Iris pigment epithelial cell (primary cell): ENCODE data around the gene MGAT5.

Experiments
- DNase-seq: peaks from one replicate; pipeline ENCODE4 v3.0.0-alpha.2; 2011; ENCODE audit warnings: low read depth

MGAT5 gene

DNA sequence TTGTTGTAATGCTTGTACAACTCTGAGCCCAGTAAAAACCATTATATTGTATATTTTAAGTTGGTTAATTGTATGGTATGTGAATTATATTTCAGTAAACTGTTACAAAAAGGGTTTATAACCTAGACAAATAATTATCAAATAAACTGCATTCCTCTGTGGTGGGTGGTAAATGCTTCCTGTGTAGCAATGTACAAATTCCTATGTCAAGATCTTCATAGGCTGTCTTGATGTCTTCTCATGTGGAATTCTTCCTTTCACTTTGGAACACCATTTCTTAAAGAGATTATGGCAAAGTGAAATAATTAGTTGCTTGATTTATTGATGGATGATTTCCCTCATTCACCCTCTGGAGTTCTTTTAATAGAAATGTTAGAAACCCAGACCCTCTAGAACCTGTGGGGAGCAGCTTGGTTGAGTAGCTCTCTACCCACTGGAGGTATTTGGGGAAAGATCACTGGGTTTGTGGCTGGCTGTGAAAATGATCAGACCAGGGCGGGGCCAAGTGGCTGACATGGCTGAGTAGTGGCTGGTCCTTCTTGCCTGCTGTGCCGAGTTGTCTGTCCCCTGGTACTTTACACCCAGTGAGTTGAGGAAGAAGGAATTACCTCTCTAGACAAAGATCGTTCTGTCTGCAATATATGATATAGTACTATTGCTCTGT is 22.4 kb upstream of the MGAT5 start:
- DNase-seq, result peak; percentile 59

DNA sequence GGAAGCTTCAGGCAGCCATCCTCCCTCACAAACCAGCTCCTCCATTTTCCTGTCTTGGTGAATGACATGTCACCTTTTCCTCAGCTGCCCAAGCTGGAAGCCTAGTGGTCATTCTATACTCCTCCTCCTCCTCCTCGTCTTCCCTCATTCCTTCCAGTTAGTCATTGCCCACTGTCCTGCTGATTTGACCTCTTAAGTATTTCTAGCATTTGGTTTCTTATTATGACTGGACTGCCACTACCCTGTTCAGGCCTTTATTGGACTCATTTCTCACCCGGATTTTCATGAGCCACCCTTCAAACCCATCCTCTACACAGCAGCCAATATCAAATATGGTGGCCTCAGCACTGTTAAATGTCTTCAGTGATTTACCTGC is 21.9 kb upstream of the MGAT5 start:
- peak; percentile 82 for DNase-seq

DNA sequence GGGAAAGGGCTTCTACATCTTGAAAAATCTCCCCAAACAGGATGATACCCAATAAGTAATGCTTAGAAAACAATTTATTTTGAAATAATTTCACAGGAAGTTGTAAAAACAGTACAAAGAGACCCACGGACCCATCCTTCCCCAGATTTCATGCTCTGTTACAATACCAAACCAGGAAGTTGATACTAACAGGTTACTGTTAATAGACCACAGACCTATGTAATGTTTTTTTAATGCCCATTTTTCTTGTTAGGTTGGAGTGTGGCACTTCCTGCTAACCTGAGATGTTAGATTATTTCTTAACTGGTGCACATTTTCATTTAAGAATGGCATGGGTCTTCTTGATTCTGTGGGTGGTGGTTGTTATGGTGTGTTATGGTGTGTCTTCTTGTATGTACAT is 21.4 kb upstream of the MGAT5 start:
- no peak for DNase-seq

DNA sequence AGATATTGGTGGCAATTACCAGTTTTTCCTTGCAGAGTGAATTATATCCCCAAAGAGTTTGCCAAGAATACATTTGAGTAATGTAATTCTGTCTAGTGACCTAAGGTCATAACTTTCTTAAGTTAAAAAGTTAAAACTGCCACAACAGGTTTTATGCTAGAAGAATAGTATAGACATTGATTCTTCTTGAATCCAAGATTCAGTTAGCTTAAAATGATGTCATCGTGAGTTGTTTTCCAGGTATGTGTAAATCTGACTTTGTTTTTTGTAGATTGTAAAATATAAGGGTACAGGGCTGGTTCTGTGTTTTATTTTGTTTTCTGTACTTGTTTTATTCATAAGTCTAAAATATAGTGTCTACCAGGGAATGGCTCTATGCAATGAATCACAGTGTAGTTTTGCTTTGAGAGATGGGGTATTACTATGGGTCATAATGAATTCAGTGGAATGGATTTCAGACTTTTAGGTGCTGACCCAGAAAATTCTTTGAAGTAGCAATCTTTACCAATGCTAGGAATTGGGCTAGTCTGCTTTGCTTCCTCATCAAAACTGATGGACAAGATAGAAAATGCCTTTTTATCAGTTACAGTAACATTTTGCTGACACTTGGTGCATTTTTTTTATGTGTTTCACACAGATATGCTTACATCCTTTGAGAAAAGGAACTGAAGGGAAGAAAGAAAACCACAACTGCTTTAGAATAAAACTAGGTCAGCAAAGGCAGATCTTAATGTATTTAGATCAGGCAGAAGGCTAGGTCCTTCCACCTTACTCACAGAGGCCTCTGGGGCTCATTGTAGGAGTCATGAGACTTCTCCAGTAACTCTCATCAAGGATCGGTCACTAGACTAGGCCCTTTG is 20.8 kb upstream of the MGAT5 start:
- DNase-seq, result peak; percentile 72

DNA sequence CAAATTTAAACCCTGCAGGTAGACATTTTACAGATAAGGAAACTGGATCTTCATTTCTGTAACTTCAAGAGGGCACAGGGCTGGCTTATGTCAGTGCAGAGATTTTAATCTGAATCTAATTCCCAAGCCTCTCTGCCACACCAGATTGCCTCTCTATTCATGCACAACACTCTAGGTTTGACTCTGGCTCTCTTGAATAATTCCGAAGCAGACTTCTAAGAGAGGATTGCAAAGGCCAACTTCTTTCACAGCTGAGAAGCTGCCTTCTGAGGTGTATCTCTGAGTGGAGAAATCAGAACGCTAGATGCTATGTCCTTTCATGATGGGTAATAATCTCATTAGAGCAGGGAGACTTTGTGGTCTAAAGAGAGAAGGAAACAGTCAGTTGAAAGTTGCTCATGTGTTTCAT is 20.1 kb upstream of the MGAT5 start:
- no peak for DNase-seq

DNA sequence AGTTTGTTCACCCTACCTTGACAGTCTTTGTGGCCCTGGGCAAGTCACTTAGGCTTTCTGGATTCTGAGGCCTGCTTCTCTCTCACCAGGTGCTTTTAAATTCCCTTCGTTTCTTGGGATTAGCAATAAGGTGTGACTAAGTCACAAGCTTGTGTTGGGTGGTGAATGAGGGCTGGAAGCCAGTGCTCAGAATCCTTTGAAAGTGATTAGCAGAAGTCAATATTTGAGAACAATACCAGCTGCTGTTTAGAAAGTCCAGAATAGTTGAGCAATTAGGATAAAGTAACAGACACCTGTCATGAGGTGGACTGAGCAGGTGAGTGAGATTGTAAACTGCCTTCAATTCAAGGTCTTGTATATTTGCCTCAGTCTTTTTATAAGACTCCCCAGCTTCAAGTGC is 19.3 kb upstream of the MGAT5 start:
- DNase-seq, result no peak

DNA sequence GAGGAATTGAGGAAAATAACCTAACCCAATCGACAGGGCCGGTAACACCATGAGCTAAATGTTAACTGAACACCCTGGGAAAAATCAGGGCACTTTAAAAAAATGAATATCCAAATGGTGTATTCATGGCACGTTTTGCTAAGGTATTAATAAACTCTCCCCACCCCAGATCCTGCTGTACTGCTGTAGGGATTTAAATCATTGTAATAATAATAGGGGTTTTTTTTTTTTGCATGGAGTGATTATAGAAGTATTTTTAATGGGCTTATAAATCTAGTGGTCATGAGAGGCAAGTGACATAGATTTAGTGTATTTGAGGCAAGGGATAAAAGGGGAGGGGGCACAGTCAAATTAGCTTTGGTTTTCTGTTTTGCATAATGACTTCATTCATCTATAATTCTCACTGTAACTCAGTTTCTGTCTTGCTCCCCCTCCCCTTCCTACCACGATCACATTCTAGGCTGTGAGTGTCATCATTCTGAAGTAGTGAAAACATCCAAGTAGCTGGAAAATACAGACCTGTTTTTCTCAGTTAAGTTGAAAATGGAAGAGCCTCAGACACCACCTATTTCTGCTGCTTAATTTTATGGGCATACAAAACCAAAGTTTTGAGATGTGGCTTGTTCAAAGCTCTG is 18.2 kb upstream of the MGAT5 start:
- peak; percentile 67 for DNase-seq

DNA sequence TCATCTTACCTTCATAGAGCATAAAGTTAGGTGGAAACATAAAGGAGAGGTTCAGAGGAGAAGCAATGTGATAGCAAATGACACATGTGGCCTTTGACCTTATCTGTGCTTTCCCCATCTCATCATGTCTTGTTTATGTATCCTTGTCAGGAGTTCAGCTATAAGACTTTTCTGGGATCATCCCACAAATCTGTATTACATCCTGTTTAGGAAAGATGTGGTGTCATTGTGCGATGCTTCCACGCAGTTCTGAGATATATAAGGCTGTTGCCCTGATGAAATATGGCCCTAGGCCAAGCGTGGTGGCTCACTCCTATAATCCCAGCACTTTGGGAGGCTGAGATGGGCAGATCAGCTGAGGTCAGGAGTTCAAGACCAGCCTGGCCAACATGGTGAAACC is 15.5 kb upstream of the MGAT5 start:
- DNase-seq, result peak; percentile 47

DNA sequence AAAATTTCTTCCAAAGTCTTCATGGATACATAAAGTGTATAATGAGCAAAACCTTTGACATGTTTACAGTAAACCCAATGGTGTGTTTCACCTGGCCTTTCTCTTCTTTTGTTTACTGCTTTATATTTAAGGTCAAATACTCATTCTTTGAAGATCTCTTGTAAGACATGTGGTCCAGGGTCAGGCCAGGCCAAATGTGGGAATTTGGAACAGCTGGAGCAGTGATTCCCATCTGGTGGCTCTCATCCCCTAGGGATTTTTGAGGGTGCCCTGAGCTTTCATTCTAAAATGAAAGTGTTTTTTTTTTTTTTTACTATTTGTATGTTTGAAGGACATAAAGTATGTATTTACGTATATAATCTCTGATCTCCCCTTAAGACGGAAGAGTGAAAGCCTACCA is 13.8 kb upstream of the MGAT5 start:
- DNase-seq, result no peak

DNA sequence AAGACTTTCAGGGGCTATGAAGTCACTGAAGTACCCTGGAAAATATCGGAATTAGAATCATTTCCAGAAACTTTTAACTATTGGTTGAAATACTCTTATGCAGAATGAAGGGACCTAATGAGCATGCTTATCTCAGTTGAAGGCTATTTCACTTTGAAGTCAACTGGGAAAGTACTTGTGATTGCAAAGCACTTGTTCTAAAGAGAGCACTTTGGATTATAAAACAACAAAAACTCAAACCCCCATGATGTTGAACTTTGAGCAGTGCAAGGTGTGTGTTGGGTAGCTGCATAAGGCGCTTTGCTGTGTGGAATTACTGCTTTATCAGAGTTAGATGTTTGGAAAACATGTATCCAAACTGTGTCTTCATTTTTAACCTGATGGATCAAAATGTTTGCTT is 12.0 kb upstream of the MGAT5 start:
- no peak for DNase-seq

DNA sequence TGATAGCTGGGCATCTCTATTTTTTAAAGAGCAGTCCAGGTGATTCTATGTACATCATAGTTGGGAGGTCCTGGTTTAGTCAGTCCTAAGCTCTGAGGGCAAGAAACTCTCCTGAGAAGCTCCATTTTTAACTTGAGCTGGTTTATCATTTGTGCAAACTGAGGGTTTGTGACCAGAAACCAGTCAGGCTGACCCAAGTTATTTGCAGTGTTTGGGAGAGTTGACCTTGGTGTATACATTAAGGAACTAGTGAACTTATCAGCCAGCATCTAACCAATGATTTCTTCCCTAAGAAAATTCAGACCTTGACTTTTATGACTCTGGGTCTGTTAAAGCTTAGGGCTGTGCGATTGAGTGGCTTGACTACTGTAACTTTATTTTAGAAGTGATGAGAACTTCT is 10.6 kb upstream of the MGAT5 start:
- DNase-seq, result no peak

DNA sequence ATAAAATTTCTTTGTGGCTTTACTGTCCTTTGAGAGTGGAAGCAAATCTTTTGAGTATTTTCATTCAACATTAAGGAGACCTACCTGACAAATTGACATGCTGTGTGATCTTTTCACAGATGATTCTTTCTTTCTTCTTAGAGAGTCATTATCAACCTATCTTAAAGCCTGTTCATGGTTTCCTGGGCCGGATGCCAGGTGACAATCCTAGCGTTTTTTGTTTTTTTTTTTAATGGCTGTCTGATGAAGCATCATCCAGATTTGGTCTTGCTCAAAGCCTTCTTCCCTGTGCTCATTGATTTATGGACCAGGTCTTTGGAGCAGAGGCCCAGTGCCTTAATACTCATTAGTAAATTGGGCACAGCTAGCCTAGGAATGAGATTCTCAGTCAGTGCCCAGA is 9.8 kb upstream of the MGAT5 start:
- DNase-seq, result peak; percentile 55

DNA sequence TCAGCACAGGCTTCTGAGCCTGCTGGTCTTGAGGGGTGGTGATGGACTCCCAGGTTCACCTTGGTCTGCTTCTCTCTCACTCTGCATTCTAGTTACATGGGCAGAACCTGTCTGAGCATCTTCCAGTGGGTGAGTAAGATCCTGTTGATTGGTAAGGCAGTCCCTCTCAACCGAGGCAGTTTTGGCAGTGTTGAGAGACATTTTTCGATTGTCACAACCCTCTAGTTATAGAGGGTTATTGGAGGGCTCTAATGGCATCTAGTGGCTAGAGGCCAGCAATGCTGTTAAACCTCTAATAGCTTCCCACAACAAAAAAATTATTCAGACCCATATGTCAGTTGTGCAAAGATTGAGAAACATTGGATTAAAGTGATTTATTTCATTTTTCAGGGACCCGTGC is 9.3 kb upstream of the MGAT5 start:
- no peak for DNase-seq

DNA sequence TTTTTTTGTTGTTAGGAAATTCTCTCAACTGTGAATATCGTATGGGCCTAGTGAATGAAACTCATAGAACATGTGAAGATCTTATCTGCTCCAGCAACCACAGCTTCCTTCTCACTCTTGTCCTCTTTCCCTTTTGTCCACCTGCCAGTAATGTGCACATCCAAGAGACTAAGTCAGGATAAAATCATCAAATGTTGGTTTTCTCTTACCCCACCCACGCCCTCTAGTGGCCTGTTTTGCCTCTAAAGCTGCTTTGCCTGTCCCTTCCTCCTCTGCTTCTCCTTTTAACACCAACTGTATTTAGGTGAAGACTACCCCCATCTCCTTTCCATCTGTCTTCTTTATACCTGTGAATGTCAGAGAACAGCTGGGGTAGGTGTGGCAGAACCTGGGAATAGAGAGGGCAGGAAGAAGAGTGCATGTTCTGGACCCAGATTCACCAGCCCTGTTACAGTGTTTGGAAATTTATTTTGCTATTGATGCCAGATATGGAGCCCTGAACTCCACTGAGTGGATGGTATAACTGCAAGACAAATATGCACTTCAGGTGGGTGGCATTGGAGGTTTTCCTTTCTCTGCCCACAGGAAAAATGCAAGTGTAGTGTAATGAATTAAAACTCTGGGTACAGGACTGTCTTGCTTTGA is 8.4 kb upstream of the MGAT5 start:
- peak; percentile 76 for DNase-seq

DNA sequence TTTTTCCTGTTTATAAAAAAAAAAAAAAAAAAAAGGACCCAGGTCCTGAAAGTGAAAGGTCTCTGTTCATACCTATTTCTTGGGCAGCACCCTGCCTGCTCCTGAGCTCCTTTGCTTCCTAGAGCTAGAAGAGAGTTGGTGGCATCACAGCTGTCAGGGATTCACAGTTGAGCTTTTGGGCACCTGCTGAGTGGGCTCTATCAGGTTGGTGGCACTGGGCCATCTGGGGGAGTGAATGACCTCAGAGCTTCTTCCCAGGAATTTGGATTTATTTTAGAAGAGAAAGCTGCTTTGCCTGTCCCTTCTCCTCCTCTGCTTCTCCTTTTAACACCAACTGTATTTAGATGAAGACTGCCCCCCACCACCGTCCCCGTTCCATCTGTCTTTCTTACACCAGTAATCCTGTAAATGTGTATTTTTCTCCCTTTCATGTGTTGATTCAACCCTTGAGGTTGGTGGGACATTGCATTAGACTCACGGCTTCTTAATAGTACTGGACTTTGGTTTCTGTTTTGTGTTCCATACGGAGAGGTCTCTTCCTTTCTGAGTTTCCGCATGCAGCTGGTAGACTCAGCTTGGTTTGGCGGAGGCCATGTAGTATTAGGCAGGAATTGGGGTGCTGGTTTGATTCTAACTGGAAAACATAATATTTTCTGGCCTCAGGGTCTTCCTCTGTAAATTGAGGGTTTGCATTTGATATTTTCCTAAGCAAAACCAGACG is 7.6 kb upstream of the MGAT5 start:
- DNase-seq, result peak; percentile 42

DNA sequence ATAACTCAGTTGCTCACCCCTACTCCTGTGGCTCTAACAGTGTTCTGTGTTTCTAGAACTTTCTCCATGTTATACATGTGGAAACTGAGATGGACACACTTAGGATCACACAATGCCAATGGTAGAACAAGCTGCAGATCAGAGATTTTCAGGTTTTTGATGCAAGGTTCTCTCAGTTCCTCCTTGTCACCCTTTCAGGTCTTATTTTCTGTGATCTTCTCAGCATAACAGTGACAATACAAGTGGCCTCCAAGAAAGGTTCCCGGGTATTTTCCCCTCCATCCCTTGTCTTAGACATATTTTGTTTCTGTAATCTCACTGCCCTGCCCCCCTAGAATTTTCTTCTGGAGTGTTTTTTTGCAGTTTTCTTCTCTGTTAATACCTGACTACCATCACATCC is 6.2 kb upstream of the MGAT5 start:
- DNase-seq, result no peak

DNA sequence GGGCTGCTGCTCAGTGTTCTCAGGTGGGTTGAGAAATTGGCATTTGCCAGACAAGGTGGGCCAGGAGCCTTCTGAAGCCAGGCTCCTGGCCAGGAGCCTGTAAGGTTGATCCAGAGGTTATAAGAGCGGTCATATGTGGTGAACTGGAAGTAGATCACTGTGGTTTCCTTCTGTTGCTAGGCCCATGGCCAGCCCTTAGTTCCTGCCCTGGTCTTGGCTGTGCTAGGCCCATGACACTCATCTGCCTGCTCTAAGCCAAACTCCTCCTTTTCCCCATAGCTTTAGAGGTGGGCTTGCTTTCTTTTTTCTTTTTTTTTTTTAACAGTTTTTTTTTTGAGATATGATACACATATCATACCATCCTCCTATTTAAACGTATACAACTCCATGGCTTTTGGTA is 5.0 kb upstream of the MGAT5 start:
- no peak for DNase-seq

DNA sequence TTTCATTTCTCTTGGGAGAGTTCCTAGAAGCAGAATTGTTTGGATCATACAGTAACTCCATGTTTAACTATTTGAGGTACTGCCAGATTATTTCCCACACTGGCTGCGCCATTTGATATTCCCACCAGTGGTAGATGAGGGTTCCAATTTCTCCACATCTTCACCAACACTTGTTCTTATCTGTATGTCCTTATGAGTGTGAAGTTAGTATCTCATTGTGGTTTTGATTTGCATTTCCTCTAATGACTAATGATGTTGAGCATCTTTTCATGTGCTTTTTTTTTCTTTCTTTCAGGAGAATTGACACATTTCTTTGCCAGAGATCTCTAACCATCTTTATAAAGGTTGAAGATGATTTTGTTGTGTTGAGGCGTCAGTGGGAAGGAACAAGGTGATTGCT is 4.1 kb upstream of the MGAT5 start:
- DNase-seq, result no peak

DNA sequence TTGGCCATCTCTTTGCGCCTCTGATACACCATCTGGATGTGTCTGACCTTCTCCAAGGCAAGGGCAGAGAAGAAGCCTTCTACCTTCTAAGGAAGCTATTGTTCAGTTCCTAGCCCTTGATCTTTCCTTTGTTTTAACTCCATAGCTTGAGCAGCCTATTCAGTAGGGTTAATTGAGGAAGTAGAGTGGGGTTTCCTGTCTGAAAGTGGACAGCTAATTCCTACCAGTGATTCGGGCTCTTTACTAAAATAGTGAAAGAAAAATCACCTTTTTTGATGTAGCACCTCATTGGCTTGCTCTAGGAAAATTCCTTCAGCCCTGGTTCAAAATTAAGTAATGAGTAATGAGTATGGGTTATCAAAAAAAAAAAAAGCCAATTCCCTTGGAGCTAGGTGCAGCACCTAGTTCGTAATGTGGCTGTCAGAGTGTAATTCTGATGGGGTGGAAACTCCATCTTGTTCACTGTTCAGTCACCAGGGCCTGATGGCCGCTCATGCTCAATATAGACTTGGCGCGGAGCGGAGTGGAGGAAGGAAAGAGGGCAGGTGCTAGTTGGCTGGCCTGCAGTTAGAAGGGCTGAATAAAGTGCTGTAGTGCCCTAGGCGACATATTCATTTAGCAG is 2.9 kb upstream of the MGAT5 start:
- no peak for DNase-seq

DNA sequence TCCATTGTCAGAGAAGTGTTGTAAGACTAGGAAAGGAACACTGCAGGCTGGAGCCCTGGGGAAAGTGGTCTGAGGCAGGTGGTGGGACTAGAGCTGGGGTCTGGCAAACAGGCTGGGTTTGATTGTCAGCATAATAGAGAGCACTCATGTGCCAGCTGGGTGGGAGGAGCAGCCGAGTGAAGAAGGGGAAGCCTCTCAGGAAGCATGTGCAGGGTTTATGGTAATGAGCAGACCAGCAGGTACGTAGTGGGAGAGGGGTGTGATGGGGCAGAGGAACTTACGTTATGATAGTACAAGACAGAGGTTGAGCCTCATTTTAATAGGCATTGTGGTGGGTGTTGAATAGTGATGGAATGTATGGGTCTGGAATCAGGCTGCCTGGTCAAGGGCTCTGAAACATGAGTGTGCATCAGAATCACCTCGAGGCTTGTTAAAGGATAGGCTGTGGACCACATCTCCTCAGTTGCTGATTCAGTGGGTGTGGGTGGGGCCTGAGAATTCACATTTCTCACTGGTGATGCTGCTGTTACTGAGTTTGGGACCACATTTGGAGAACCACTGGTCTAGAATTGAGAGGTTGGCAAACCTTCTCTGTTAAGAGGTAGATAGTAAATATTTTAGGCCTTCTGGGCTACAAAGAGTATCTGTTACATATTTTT is 1.7 kb upstream of the MGAT5 start:
- DNase-seq, result no peak

DNA sequence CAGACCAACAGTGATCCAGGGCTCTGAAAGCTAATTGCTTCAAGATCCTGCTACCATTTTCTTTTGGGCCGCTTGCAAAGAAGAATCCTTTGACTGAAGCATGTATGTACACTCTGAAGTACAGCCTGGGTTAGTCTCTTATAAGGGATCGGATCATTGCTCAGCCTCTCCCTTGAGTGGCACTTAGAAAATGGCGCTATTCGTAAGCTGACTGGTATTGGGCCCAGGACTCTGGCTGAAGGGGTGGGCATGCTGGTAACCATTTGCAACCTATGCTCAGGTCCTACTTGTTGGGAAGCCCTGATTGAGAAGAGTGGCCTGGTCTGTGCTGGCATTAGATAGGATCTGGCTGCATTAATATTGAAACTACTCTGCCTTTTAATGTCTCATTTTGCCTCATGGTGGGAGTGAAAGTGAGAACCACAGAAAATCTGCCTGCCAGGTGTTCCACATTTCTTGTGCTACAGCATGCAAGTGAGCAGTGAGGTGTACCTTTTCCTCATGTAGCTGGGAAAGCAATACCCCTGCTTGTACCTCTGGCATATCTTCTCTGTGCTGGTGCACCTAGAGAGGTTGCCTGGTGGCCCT is 661 bp upstream of the MGAT5 start:
- DNase-seq, result no peak
